ENCODE measurements around the gene PEAK3.

PEAK3 gene

DNA sequence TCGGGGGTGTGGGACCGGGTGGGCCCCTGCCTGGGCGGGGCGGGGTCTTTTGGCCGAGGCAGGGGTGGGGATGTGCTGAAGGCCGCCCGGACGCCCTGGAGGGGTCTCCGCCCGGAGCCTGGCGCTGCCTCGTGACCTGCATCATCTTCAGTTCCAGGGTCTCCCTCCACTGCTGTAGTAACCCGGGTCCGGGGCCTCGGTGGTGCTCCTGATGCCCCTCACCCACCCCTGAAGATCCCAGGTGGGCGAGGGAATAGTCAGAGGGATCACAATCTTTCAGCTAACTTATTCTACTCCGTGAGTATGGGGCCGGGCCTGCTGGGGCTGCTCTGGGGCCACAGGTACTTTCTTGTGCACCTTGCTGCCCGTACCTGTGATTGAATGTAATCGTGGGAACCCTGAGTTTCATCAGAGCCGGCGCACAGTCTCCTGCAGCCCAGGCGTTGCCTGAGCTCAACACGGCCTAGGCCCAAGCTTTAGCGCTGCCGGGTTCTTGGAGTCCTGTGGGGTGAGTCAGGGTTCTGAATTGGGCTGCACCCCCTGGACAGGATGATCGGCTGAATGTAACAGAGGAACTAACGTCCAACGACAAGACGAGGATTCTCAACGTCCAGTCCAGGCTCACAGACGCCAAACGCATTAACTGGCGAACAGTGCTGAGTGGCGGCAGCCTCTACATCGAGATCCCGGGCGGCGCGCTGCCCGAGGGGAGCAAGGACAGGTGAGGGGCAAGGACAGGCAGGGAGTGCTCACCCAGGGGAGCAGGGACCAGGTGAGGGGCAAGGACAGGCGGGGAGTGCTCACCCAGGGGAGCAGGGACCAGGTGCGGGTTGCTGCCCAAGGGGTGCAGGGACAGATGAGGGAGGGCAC is 10.5 kb downstream of the PEAK3 start:
- in situ Hi-C loops (cut with HindIII; ENCODE audit: low sequenced_read_pairs), result no loop called here

DNA sequence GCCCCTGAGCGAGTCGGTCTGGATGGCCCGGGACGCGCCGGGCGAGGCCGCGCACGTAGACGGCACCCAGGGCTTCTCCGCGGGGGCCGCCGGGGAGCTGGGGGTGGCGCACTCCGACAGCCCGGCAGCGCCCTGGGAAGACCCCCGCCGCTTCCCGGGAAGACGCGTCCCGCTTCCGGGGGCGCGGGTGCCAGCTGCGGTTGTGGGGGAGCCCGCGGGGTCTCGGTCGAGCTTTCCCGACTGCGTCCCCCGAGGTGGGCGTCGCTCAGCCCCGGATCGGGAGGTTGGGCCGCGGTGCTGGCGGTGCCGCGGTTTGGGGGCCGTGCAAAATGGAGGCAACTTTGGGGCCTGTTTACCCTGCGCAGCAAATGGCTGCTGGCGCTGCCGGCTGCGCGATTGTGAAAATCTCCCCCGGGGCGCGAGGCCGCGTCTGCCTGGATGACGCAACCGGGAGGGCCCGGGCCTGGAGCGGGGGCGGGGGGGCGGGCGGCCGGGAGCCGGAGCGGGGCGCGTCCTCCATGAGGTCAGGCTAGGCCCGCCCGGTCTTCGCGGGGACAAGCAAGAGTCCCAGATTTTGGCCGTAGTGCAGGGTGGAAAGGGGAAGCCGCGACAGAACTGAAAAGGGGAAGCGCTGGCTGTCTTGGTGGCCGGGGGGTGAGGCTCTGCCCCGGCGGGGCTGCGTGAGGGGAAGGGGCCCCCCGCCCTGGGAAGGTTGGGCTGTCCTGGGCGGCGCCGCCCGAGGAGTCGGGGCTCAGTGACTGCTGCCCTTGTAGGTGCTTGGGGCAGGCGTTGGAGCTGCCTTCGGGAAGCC is 11.3 kb downstream of the PEAK3 start:
- in situ Hi-C loops (cut with HindIII; ENCODE audit: low sequenced_read_pairs), result no loop called here

DNA sequence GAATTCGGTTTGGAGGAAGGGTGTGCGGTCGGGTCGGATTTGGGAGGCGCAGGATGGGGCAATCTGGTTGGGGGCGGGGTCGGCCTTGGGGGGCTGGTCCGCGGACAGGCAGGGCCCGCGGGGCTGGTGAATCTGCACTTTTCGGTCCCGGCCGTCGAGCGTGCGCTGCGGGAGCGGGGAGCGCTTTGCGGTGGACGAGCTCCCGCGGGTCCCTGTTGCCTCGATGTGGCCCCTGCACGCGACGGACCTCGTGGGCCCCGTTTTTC is 11.9 kb downstream of the PEAK3 start:
- in situ Hi-C loops (cut with HindIII; ENCODE audit: low sequenced_read_pairs), result no loop called here

DNA sequence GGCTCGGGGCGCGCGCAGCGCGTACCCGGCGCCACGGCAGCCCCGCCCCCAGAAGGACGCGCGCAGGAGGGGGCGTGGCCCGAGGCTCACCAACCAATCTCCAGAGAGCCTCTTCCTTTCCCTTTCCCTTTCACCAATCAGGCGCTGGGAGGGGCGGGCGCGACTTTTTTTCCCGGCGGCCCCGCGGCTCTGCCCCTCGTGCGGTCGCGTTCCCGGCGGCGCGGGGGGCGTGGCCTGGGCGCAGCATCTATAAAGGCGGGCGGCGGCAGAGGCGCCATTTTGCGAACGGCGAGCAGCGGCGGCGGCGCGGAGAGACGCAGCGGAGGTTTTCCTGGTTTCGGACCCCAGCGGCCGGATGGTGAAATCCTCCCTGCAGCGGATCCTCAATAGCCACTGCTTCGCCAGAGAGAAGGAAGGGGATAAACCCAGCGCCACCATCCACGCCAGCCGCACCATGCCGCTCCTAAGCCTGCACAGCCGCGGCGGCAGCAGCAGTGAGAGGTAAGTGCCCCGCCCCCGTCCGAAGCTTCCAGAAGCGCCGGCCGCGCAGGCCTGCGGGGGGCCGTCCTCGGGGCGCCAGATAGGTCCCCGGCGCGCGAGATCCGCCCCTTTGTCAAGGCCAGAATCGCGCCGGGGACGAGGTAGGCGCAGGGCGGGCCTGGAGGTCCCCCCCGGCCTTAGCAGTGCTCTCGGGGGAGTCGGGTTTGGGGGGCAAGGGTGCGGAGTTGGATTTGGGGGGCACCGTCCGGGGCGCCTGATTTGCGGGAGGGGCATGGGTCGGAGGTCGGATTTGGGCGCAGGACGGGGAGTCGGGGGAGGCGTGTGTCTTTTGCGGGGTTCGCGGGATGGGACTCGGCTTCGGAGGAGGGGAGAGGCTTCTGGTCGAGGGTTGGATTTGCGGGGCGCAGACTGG is 12.5 kb downstream of the PEAK3 start:
- in situ Hi-C loops (cut with HindIII; ENCODE audit: low sequenced_read_pairs), result no loop called here

DNA sequence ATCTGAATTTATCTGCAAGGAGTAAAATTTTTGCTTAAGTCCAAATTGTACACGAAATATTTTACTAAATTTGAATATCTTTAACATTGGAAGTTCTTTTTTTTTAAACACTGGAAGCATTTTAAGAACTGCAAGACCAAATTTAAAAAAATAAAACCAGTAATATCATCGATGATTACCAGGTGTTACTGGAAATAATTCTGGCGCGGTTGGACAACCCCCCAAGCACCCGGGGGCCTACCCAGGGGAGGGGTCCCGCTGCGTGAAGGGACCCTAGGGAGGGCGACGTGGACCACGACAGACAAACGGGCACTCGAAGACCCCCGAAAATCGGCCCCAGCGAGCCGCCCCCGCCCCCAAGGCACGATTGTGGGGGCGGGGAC is 13.1 kb downstream of the PEAK3 start:
- in situ Hi-C loops (cut with HindIII; ENCODE audit: low sequenced_read_pairs), result no loop called here

DNA sequence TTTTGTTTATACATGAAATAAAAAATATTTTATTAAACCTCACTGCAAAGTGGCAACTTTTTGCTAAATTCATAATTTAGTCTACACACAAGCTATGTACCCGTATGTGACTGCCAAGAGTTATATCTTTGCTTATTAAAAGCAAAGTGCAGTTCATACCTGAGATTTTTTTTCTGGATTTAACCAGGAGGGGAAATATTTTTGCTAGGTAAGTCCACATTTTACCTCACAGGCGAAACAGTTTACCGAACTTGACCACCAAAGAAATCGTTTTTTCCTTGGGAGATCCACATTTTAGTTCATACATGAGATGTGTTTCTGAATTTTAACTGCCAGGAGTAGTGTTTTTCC is 13.5 kb downstream of the PEAK3 start:
- in situ Hi-C loops (cut with HindIII; ENCODE audit: low sequenced_read_pairs), result no loop called here

DNA sequence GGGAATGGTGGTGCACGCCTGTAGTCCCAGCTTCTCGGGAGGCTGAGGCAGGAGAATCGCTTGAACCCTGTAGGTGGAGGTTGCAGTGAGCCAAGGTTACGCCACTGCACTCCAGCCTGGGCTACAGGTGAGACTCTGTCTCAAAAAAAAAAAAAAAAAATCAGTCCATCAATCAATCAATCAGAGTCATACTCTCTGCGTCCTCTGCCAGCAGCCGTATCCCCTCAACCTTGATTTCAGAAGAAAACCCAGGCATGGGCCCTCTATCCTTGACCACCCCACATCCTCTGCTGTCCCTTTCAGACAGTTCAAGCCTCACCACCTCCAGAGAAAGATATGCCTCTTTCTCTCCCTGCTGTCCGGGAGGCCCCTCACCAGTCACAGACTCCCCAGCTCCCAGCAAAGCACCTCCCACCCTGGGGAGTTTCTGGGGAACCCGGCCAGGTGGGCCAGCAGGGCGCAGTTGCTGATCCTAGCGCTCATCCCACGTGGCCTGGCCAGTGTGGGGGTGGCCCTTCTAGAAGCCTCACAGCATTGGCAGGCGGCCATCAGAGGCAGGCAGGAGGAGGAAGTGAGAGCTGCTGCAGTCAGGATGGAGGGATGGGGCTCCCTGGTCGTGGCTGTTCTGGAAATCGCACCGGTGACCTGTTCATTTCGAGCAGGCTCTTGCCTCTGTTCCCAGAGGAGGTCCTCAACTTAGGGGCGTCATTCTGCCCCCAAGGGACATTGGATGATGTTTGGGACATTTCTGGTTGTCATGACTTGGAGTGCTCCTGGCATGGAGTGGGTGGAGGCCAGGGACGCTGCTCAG is 15.6 kb downstream of the PEAK3 start:
- in situ Hi-C loops (cut with HindIII; ENCODE audit: low sequenced_read_pairs), result no loop called here

DNA sequence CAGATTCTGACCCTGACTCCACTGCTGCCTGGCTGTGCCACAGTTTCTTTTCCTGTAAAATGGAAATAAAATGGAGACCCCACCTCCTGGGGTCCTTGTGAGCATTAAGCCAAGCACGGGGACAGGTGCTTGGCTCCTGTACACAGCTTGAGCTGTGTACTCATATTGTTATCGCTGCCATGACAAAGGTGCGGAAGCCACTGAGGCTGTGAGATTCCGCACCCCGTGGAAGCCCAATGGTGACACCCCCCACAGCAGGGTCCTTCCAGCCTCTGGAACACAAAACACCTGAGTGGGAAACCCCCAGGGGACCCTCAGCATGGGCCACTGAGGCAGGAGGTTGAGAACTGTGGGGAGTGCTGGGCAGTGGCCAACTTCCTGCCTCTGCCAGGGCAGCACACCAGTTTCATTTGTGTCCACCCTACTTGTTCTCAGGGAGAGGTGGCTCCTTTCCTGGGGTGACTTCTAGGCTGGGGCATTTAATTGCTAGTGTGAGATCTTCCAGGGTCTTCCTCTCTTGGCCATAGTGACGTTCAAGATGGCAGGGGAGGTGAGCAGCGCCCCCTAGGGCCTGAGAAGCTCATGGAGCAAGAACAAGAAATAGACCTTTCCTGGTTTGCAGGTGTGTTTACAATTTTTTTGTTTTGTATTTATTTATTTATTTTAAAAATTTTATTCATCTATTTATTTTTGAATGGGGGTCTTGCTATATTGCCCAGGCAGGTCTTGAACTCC is 20.4 kb downstream of the PEAK3 start:
- in situ Hi-C loops (cut with HindIII; ENCODE audit: low sequenced_read_pairs), result no loop called here

DNA sequence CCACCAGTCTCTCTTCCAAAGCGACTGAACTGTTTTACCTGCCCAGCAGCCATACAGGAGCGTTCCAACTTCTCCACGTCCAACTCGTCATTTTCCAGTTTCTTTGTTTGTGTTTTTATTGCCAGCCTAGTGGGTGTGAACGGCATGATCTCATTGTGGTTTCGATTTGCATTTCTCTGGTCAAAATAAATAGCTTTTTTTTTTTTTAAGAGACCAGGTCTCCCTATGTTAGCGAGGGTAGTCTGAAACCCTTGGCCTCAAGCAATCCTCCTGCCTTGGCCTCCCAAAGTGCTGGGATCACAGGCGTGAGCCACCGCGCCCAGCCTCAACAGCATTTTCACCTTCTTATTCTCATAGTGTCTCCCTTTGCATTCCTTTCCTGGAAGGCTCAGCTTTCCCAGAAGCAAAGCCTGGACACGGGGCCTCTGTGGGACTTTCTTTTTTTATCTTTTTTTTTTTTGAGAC is 21.6 kb downstream of the PEAK3 start:
- in situ Hi-C loops (cut with HindIII; ENCODE audit: low sequenced_read_pairs), result no loop called here

DNA sequence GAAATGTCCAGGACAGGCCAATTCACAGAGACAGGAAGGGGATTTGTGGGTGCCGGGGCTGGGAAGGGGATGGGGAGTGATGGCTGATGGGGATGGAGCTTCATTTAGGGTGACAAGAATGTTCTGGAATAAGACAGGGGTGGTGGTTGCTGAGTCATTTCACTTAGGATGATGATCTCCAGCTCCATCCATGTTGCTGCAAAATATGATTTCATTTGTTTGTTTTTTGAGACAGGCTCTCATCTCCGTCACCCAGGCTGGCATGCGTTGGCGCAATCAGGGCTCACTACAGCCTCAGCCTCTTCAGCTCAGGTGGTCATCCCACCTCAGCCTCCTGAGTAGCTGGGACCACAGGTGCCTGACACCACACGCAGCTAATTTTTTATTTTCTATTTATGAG is 22.6 kb downstream of the PEAK3 start:
- in situ Hi-C loops (cut with HindIII; ENCODE audit: low sequenced_read_pairs), result no loop called here

DNA sequence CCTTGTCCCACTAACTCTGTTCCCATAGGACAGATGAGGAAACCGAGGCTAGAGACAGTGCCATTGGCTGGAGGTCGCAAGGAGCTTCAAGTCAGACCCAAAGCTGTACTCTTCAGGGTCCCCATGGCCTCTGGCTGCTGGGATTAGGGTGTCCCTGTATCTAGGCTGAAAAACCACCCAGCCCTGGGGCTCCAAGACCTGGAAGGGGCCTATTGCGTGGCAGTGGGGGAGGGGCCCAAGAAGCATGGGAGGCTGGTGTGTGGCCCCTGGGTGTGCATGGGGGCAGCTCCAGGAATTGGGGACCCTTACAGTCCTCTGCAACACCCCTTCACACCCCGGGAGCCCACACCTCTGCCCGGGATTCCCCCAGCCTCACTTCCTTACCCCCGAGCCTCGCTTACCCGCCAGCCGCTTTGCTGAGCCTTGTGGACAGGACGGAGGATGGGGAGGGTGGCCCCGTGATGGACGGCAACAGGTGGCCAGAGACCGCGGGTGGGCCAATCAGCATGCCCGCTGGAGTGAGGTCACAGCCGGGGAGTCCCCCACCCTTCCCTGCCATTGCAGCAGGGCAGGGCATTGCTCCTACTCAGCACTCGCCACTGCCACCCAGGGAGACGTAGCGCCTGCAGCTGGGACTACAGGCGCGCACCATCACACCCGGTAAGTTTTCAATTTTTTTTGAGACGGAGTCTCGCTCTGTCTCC is 25.8 kb downstream of the PEAK3 start, which contains the start of gene JSRP1:
JSRP1 (minus strand) TSS at position 436 of the 704 bp plus-strand sequence. CDS start 1,103 bp downstream, outside the sequence.
- in situ Hi-C loops (cut with HindIII; ENCODE audit: low sequenced_read_pairs), result no loop called here

DNA sequence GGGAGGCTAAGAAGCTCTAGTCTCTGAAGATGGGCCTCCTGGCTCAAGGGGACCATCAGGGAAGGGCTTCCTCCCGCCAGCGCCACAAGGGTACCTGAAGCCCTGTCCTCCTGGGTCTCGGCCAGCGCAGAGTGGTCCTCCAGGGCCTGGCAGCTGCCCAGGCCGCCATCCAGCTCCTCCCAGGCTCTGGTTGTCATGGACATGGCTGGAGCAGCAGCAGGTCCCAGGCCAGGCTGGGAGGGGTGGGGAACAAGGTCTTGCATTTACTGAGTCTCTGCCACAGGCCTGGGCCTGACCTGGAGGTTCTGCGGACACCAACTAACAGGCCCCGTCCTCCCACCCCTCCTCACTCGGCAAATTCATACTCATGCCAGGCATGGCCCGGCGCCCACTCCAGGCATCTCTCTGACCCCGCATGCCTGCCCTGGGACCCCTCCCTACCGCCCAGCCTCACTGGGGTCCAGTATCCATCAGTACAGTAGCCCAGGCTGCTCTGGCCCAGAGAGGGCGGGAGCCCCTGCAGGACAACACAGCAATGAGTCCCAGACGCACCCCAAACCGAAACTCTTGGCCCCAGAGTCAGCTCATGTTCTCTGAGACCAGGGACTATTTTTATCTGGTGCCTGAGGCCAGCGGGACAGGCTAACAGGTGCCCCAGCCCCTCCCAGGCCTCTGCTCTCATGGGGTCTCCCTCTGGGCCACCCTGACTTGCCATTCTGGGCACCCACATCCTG is 26.7 kb downstream of the PEAK3 start:
- in situ Hi-C loops (cut with HindIII; ENCODE audit: low sequenced_read_pairs), result no loop called here

DNA sequence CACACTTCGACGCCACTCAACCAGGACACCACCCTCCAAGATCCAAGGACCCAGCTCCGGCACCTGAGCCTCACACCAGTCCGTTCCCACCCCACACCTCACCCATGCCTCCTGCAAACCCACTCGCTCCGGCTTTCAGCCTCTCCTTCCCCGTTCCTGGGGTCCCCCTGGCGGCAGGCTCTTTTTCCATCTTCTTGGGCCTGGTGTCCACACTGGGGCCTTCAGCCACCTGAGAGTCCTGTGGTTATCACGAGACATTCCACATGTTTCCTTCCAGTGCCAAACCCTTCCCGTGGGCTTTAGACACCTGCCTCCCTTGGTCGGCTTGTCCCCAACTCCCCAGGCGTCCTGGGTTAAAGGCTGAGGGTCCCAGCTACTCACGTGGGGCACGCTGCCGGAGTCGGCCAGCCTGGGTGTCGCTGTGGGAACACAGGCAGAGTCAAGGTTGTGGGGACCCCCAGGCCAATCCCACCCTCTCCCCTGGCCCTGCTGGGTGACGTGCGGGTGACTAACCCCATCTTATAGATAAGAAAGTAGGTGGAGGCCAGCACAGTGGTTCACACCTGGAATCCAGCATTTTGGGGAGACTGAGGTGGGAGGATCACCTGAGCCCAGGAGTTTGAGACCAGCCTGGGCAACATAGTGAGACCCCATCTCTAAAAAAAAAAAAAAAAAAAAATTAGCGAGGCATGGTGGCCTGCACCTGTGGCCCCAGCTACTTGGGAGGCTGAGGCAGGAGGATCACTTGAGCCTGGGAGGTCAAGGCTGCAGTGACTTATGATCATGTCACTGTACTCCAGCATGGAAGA is 27.7 kb downstream of the PEAK3 start:
- in situ Hi-C loops (cut with HindIII; ENCODE audit: low sequenced_read_pairs), result no loop called here

DNA sequence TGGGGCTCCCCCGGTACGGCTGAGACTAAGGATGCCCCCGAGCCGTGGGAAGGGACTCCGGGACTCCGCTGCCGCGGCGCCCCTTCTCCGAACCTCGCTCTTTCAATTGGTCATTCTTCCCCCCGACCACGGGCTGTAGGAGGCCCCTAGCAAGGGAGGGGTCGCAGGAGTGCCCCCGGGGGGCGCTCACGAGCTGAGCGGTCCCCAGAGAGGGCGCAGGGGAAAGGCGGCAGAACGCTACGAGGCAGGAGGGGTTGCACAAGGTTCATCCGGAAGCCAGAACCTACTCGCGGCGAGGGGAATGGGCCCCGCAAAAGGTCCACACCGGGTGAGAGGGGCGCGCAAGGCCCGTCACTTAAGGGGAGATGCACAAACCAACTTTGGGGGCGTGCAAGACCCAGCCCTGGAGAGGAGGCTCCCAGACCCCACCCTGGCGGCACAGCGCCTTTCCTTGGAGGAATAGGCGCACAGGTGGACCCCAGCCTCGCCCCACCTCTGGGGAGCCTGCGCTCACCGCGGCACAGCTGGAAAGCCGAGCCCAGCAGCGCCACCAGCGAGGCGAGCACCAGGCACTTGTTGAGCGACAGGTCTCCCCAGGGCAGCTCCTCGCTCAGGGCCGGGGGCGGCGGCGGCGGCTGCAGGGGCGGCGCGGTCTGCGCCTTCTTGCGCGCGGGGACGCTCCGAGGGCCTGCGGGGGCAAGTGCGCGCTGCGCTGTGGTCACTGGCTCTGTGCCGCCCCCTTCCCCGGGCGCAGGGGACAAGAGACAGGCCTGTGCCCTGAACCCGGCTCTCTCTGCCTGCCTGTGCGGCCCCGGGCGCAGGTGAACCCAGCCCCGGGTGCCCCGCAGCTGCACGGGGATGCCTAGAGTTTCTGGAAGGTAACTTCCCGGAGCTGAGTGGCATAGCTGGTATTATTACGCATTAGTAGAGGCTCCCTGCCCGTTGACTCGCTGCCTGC is 28.6 kb downstream of the PEAK3 start:
- in situ Hi-C loops (cut with HindIII; ENCODE audit: low sequenced_read_pairs), result no loop called here

DNA sequence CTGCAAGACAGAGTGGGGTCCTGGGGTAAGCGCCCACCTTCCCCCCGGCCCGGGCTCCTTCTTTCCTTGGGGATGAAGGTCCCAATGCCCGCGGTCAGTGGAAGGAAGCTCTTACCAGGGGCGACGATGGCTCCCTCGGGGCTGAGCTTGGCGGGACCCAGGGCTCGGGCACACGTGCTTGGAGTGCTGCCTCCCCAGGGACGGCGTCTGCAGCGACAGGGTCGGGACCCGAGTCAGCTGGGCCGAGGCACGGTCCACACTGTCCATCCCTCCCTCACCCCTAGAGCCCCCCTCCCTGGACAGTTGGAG is 29.2 kb downstream of the PEAK3 start:
- in situ Hi-C loops (cut with HindIII; ENCODE audit: low sequenced_read_pairs), result no loop called here

DNA sequence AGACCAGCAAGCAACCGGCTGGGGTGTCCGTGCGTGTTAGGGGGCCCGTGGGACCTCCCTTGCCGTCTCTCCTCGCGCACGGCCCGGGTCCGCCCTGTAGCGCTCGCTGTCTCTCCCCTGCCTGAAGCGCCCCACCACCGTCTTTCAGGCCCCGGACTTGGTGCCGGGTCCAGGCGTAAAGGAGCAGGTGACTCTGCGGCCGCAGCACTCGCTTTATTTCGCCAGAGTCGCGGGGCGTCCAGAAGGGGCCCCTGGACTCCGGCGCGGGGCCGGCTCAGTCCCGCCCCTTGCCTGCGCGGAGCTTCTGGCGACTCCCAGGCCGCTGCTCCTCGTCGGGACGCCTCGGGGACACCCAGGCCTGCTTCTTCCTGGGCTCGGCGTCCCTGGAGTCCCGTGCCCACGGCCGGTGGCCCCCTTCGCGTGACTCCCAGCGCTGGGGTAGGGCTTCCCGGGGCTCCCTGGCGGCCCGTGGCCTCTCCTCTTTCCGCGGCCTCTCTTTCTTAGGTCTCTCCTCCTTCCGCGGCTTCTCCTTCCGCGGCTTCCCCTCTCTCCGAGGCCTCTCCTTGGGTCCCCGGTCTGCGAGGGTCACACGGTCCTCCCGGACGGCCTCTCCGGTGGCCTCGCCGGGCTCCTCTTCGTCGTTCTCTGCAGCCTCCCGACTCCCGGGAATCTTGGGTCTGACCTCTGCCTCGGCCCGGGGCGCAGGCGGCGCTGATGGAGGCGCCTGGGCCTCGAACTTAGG is 29.7 kb downstream of the PEAK3 start:
- in situ Hi-C loops (cut with HindIII; ENCODE audit: low sequenced_read_pairs), result no loop called here
